Kidney (tissue), 14 donors: ENCODE data around the gene MFNG. TPM values are rescaled to one million over a fixed set of nuclear protein-coding genes. Genes with fewer than 3 reads are reported as not detected.

ENCODE experiments used
- DNase-seq, 5 donors: peaks; one replicate each; pipeline ENCODE4 v3.0.0-alpha.2; 2013 to 2020
- FAIRE-seq: peaks from 2 replicates; lab custom pipeline; 2012; peaks lifted over from hg19 to GRCh38; lab: Jason Lieb, UNC
- H3K27ac ChIP-seq, 2 donors: one replicate each; pipeline ENCODE4 v1.7.0; 2013; ENCODE audit warnings: low read depth in 2 of 2, low read length in 2 of 2, inconsistent platforms in 1 of 2
- H3K27me3 ChIP-seq: one replicate; pipeline ENCODE4 v1.7.1; 2013; ENCODE audit warnings: low read length, inconsistent platforms; ENCODE audit not compliant: control insufficient read depth, insufficient read depth
- H3K36me3 ChIP-seq, 3 donors: one replicate each; pipeline versions ENCODE4 v1.7.0 to v1.7.1; 2013; ENCODE audit warnings: low read length in 3 of 3, control low read depth in 1 of 3, inconsistent platforms in 1 of 3; ENCODE audit not compliant: insufficient read depth in 3 of 3, control insufficient read depth in 2 of 3
- H3K4me1 ChIP-seq, 3 donors: one replicate each; pipeline versions ENCODE4 v1.7.0 to v1.7.1; 2013; ENCODE audit warnings: low read length in 3 of 3, inconsistent platforms in 1 of 3, low read depth in 1 of 3; ENCODE audit not compliant: control insufficient read depth in 2 of 3, insufficient read depth in 2 of 3
- H3K4me3 ChIP-seq, 3 donors: one replicate each; pipeline versions ENCODE4 v1.7.0 to v1.8.1; 2013; ENCODE audit warnings: low read length in 3 of 3, control low read depth in 1 of 3, inconsistent platforms in 1 of 3
- H3K9ac ChIP-seq, 3 donors: one replicate each; pipeline versions ENCODE4 v1.7.0 to v1.7.1; 2013; ENCODE audit warnings: low read length in 3 of 3, control low read depth in 1 of 3, inconsistent platforms in 1 of 3
- H3K9me3 ChIP-seq, 3 donors: one replicate each; pipeline versions ENCODE4 v1.7.0 to v1.7.1; 2013; ENCODE audit warnings: low read length in 3 of 3, control low read depth in 1 of 3, inconsistent platforms in 1 of 3; ENCODE audit not compliant: control insufficient read depth in 2 of 3, insufficient read depth in 1 of 3
- intact Hi-C: fragments of 100-400 bp; cut with DNase I; formaldehyde crosslinking; loops from one replicate; pipeline ENCODE4 v1.11.1; 2022
- polyA plus RNA-seq: library from polyadenylated mRNA; stranded (reverse); fragments of 350-450 nt; fragmentation: Illumina TruSeq; extraction: RNeasy Lipid Tissue Mini Kit (QIAGEN cat#74804); gene quantifications from one replicate; pipeline ENCODE4 v1.2.3, GENCODE V29; 2014; ENCODE audit warnings: low read depth, low replicate concordance; ENCODE audit not compliant: insufficient read depth
- total RNA-seq: library from RNA; stranded (reverse); fragmentation: NEBNext Ultra II Directional; extraction: Animal tissue kit (Norgen Biotek cat#: 25700); gene quantifications from one replicate; pipeline ENCODE4 v1.2.1, GENCODE V29; 2021
- TF ChIP-seq, protein P1 (sequence below): IDR thresholded peaks from 3 replicates; pipeline ENCODE4 v1.5.1; 2012; ENCODE audit warnings: mild to moderate bottlenecking, moderate library complexity, borderline replicate concordance; ENCODE audit not compliant: insufficient read depth; ENCODE audit errors: extremely low read depth
- donor health status: control.
- donor health status: control.
- donor health status: control.
- donor health status: control.
- donor health status: control.
- donor health status: DM: yes; HTN: yes; CAD: no.
- donor health status: Normal renal cell carcinoma (clear cell type).

MFNG gene
- total and polyA plus RNA-seq, 2 donors from 2014 or later = 9.1 to 31.1 TPM

DNA sequence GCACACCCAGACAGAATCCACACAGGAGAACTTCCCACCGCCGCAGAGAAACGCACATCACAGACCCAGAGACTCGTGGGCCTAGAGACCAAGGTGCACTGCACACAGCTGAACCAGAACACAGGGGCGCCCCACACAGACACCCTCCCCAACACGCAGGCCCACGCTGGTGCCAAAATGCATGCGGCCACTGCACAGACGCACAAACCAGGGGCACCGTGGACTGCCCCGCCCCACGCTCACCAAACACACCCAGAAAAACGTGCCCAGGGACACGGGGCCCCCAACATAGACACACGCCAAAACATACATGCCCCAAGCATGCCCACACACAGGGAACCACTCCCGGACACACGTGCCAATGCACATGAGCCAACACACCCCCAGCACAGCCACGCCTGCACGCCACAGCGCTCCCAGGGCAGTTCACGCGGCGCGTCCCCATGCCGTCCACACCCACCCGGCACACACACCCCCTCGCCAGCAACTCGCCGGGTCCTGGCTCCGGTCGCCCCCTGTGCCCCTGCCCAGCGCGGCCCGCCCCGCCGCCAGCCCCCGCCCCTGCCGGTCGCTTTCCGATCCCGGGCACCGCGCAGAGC is 66.7 kb downstream of the MFNG start:
- Histone ChIP-seq H3K9me3 (no peaks in the 10 kb centered on the region), H3K27ac (no peak overlapping the region), H3K4me1 (no peaks in the 10 kb centered on the region), H3K4me3 (no peak overlapping the region), H3K9ac (no peak overlapping the region), H3K27me3 (peaks cover 10% of the 10 kb centered on the region), H3K36me3 (no peaks in the 10 kb centered on the region)
- intact Hi-C loops = no loop called here
- DNase-seq (peak in 2 of 5 donors; percentile 66 to 73), FAIRE-seq (no peak)
- TF ChIP-seq, protein P1, sequence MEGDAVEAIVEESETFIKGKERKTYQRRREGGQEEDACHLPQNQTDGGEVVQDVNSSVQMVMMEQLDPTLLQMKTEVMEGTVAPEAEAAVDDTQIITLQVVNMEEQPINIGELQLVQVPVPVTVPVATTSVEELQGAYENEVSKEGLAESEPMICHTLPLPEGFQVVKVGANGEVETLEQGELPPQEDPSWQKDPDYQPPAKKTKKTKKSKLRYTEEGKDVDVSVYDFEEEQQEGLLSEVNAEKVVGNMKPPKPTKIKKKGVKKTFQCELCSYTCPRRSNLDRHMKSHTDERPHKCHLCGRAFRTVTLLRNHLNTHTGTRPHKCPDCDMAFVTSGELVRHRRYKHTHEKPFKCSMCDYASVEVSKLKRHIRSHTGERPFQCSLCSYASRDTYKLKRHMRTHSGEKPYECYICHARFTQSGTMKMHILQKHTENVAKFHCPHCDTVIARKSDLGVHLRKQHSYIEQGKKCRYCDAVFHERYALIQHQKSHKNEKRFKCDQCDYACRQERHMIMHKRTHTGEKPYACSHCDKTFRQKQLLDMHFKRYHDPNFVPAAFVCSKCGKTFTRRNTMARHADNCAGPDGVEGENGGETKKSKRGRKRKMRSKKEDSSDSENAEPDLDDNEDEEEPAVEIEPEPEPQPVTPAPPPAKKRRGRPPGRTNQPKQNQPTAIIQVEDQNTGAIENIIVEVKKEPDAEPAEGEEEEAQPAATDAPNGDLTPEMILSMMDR = no peak

Other genes with a start within 250 kb of the MFNG start
- 38.6 TPM for gene RAC2, start 242.1 kb downstream of the MFNG start, total RNA-seq
- gene RAC2, start 242.1 kb downstream of the MFNG start, polyA plus RNA-seq = 4.5 TPM
- 30.2 TPM for gene CYTH4, start 203.9 kb downstream of the MFNG start, total RNA-seq
- 1.9 TPM for gene CYTH4, start 203.9 kb downstream of the MFNG start, polyA plus RNA-seq
- 4.6 TPM for gene ELFN2, start 58.9 kb downstream of the MFNG start, total RNA-seq
- gene ELFN2, start 58.9 kb downstream of the MFNG start, polyA plus RNA-seq = 0.19 TPM
- 42.3 TPM for gene CARD10, start 33.0 kb upstream of the MFNG start, total RNA-seq
- gene CARD10, start 33.0 kb upstream of the MFNG start, polyA plus RNA-seq = 32.4 TPM
- gene CDC42EP1, start 74.1 kb upstream of the MFNG start, total RNA-seq = 68.5 TPM
- gene CDC42EP1, start 74.1 kb upstream of the MFNG start, polyA plus RNA-seq = 29.5 TPM
- gene LGALS2, start 93.7 kb upstream of the MFNG start, total RNA-seq = 20.4 TPM
- gene LGALS2, start 93.7 kb upstream of the MFNG start, polyA plus RNA-seq = 372 TPM
- gene GGA1, start 122.5 kb upstream of the MFNG start, total RNA-seq = 61.2 TPM
- gene GGA1, start 122.5 kb upstream of the MFNG start, polyA plus RNA-seq = 37.5 TPM
- 12.8 TPM for gene SH3BP1, start 153.3 kb upstream of the MFNG start, total RNA-seq
- gene SH3BP1, start 153.3 kb upstream of the MFNG start, polyA plus RNA-seq = 2.2 TPM
- 6.3 TPM for gene PDXP, start 172.3 kb upstream of the MFNG start, total RNA-seq
- 29.6 TPM for gene PDXP, start 172.3 kb upstream of the MFNG start, polyA plus RNA-seq
- gene LGALS1, start 189.3 kb upstream of the MFNG start, total RNA-seq = 227 TPM
- 496 TPM for gene LGALS1, start 189.3 kb upstream of the MFNG start, polyA plus RNA-seq
- gene NOL12, start 200.0 kb upstream of the MFNG start, total RNA-seq = 27.5 TPM
- 26.3 TPM for gene NOL12, start 200.0 kb upstream of the MFNG start, polyA plus RNA-seq
- 125 TPM for gene TRIOBP, start 210.7 kb upstream of the MFNG start, total RNA-seq
- gene TRIOBP, start 210.7 kb upstream of the MFNG start, polyA plus RNA-seq = 32.1 TPM